Transverse colon (tissue), 3 donors: ENCODE data around the gene PKD1.
"Not testable (repeated sequence)": the region's sequence is repeated elsewhere in the genome, so short reads cannot be mapped to it uniquely, and the experiment has no call there.

ENCODE experiments used
- EP300 ChIP-seq: sonication (generic); formaldehyde crosslinking; IDR thresholded peaks from one replicate; pipeline ENCODE4 v1.6.1; 2017; ENCODE audit warnings: antibody characterized with exemption, low read depth
- POLR2A ChIP-seq: fragments of 450-650 bp; IDR thresholded peaks from one replicate; pipeline ENCODE4 v1.6.1; 2016; ENCODE audit warnings: antibody characterized with exemption, mild to moderate bottlenecking, moderate library complexity
- TF ChIP-seq, protein P1 (sequence below), 5 experiments: fragments of 200-600 bp in 3 of 5; fragments of 450-650 bp in 2 of 5; sonication (generic) in 3 of 5; IDR thresholded peaks; 1 replicate in 2 of 5; 2 replicates in 3 of 5; pipeline ENCODE4 v1.5.1; 2016 to 2017; ENCODE audit warnings: antibody characterized with exemption in 5 of 5, inconsistent platforms in 3 of 5, mild to moderate bottlenecking in 2 of 5, moderate library complexity in 1 of 5

DNA sequence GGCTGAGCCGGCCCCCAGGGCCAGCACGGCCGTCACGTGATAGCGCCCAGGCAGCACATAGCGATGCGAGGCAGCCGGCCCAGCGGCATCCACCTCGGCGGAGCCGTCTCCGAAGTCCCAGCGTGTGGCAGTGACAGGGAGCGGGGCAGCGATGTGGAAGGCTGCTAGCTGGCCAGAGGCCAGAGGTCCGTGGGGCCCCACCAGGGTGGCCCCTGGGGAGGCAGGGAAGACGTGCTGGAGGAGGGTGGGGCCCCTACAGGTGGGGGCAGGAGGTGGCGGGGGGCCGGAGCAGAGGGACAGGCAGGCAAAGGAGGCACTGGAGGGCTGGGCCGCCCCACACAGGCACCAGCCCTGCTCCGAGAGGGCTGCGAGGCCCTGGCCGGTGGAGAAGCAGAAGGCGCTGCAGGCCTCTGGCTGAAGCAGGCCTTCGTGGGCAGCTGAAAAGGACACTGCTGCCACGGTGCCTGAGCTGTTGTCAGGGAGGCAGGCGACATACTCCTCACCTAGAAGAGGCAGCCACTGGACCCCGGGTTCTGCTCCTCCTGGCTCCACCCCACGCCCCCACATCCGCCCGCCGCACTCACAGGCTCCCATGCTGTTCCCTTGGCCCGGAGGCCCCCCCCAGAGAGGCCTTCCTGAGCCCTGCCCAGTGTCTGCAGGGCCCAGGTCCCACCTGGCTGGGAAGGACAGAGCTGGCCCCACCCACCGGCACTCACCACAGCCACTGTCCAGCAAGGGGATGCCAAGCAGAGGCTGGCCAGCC is 17.6 kb downstream of the PKD1 start:
- TF ChIP-seq, protein P1, sequence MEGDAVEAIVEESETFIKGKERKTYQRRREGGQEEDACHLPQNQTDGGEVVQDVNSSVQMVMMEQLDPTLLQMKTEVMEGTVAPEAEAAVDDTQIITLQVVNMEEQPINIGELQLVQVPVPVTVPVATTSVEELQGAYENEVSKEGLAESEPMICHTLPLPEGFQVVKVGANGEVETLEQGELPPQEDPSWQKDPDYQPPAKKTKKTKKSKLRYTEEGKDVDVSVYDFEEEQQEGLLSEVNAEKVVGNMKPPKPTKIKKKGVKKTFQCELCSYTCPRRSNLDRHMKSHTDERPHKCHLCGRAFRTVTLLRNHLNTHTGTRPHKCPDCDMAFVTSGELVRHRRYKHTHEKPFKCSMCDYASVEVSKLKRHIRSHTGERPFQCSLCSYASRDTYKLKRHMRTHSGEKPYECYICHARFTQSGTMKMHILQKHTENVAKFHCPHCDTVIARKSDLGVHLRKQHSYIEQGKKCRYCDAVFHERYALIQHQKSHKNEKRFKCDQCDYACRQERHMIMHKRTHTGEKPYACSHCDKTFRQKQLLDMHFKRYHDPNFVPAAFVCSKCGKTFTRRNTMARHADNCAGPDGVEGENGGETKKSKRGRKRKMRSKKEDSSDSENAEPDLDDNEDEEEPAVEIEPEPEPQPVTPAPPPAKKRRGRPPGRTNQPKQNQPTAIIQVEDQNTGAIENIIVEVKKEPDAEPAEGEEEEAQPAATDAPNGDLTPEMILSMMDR (IDR thresholded peaks at IDR 0.05) = not testable (repeated sequence)
- not testable (repeated sequence) for TF ChIP-seq EP300, POLR2A
